ENCODE results near the gene ARRDC5. TPM values are rescaled to one million over a fixed set of nuclear protein-coding genes. Genes with fewer than 3 reads are reported as not detected.
A peak's percentile ranks its signal among the peaks of the same experiment; 100 is the strongest.

The ARRDC5 gene
- total and polyA plus RNA-seq, 2 of the 13 experiments (the other 11 are each of a cell fraction or from before 2014, with no cell fraction given) = not detected

DNA sequence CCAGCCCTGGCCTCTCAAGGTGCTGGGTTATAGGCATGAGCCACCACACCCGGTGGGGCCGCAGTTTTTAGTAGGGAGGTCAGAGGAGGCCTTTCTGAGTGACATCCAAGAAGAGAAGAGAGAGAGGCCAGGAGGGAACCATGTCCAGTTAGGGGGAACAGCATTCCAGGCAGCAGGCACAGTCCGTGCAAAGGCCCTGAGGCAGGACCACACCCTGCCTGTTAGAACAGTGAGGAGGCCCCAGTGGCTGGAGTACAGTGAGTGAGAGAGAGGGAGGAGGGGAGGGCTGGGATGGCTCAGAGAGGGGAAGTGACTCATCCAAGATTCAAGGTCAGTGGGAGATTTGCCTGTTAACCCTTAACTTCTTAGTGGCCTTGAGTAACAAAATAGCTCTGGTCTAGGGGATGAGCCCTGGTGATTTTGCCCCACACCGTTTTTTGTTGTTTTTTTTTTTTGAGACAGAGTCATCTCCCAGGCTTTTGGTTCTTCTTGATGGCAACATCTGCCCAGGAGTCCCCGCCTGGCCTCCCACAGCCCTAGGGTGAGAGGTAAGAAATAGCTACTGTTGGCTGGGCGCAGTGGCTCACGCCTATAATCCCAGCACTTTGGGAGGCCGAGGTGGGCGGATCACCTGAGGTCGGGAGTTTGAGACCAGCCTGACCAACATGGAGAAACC lies 32.5 kb downstream of the ARRDC5 start (continued):
- no peak for TF ChIP-seq NFE2 (CRISPR knock-in tag; IDR thresholded peaks at IDR 0.05)
- TF ChIP-seq ZFP82 (CRISPR knock-in tag; IDR thresholded peaks at IDR 0.05; ENCODE audit: borderline replicate concordance) = 0 out of 2 replicates have a peak, but pooled peaks have one; percentile 58
- TF ChIP-seq MAF1 (CRISPR knock-in tag; IDR thresholded peaks at IDR 0.05; ENCODE audit: borderline replicate concordance) = no peak
- 0 out of 2 replicates have a peak, but pooled peaks have one; percentile 15 for TF ChIP-seq HOXD1 (CRISPR knock-in tag; IDR thresholded peaks at IDR 0.05)
- TF ChIP-seq, protein P1, sequence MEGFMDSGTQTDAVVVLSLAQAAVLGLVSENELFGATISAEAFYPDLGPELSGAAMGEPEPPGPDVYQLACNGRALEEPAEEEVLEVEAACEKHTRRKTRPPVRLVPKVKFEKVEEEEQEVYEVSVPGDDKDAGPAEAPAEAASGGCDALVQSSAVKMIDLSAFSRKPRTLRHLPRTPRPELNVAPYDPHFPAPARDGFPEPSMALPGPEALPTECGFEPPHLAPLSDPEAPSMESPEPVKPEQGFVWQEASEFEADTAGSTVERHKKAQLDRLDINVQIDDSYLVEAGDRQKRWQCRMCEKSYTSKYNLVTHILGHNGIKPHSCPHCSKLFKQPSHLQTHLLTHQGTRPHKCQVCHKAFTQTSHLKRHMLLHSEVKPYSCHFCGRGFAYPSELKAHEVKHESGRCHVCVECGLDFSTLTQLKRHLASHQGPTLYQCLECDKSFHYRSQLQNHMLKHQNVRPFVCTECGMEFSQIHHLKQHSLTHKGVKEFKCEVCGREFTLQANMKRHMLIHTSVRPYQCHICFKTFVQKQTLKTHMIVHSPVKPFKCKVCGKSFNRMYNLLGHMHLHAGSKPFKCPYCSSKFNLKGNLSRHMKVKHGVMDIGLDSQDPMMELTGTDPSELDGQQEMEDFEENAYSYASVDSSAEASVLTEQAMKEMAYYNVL (CRISPR knock-in tag; IDR thresholded peaks at IDR 0.05; ENCODE audit: borderline replicate concordance) = peak; percentile 87; the same call in 1 of the 2 replicates
- TF ChIP-seq SP2 (CRISPR knock-in tag; IDR thresholded peaks at IDR 0.05) = peak; percentile 49
- peak; percentile 68; the same call in 1 of the 2 replicates for TF ChIP-seq MED13 (CRISPR knock-in tag; IDR thresholded peaks at IDR 0.05)
- peak; percentile 54; the same call in 1 of the 2 replicates for TF ChIP-seq KAT8 (CRISPR knock-in tag; IDR thresholded peaks at IDR 0.05)
- peak; percentile 60; the same call in 1 of the 2 replicates for TF ChIP-seq ZBTB20 (CRISPR knock-in tag; IDR thresholded peaks at IDR 0.05; ENCODE audit: borderline replicate concordance, low read depth)
- no peak for TF ChIP-seq EHMT2 (IDR thresholded peaks at IDR 0.05; ENCODE audit: borderline replicate concordance, low read depth, low read length)
- TF ChIP-seq, protein P2, sequence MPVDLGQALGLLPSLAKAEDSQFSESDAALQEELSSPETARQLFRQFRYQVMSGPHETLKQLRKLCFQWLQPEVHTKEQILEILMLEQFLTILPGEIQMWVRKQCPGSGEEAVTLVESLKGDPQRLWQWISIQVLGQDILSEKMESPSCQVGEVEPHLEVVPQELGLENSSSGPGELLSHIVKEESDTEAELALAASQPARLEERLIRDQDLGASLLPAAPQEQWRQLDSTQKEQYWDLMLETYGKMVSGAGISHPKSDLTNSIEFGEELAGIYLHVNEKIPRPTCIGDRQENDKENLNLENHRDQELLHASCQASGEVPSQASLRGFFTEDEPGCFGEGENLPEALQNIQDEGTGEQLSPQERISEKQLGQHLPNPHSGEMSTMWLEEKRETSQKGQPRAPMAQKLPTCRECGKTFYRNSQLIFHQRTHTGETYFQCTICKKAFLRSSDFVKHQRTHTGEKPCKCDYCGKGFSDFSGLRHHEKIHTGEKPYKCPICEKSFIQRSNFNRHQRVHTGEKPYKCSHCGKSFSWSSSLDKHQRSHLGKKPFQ (CRISPR knock-in tag; IDR thresholded peaks at IDR 0.05; ENCODE audit: insufficient replicate concordance) = peak; percentile 96
- no peak for TF ChIP-seq ZFAT (CRISPR knock-in tag; conservative IDR thresholded peaks at IDR 0.05)
- TF ChIP-seq, protein P3, sequence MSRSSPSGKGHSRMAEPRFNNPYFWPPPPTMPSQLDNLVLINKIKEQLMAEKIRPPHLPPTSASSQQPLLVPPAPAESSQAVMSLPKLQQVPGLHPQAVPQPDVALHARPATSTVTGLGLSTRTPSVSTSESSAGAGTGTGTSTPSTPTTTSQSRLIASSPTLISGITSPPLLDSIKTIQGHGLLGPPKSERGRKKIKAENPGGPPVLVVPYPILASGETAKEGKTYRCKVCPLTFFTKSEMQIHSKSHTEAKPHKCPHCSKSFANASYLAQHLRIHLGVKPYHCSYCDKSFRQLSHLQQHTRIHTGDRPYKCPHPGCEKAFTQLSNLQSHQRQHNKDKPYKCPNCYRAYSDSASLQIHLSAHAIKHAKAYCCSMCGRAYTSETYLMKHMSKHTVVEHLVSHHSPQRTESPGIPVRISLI (CRISPR knock-in tag; IDR thresholded peaks at IDR 0.05; ENCODE audit: borderline replicate concordance) = peak; percentile 91
- TF ChIP-seq ATF7-NPFF (CRISPR knock-in tag; IDR thresholded peaks at IDR 0.05; ENCODE audit: low read depth) = no peak
- TF ChIP-seq ZNF3 (CRISPR knock-in tag; IDR thresholded peaks at IDR 0.05) = peak; percentile 98
- no peak for TF ChIP-seq ZNF44 (CRISPR knock-in tag; IDR thresholded peaks at IDR 0.05)
- peak; percentile 23; the same call in 1 of the 2 replicates for TF ChIP-seq NFIC (IDR thresholded peaks at IDR 0.05; ENCODE audit: low read length)
- no peak for TF ChIP-seq HOXA7 (CRISPR knock-in tag; IDR thresholded peaks at IDR 0.05)
- no peak for TF ChIP-seq ZNF367 (CRISPR knock-in tag; IDR thresholded peaks at IDR 0.05; ENCODE audit: borderline replicate concordance)
- TF ChIP-seq, protein P4, sequence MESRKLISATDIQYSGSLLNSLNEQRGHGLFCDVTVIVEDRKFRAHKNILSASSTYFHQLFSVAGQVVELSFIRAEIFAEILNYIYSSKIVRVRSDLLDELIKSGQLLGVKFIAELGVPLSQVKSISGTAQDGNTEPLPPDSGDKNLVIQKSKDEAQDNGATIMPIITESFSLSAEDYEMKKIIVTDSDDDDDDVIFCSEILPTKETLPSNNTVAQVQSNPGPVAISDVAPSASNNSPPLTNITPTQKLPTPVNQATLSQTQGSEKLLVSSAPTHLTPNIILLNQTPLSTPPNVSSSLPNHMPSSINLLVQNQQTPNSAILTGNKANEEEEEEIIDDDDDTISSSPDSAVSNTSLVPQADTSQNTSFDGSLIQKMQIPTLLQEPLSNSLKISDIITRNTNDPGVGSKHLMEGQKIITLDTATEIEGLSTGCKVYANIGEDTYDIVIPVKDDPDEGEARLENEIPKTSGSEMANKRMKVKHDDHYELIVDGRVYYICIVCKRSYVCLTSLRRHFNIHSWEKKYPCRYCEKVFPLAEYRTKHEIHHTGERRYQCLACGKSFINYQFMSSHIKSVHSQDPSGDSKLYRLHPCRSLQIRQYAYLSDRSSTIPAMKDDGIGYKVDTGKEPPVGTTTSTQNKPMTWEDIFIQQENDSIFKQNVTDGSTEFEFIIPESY (CRISPR knock-in tag; IDR thresholded peaks at IDR 0.05) = peak; percentile 77
- no peak for TF ChIP-seq FOXK2 (IDR thresholded peaks at IDR 0.05)
- TF ChIP-seq EEA1 (CRISPR knock-in tag; IDR thresholded peaks at IDR 0.05; ENCODE audit: borderline replicate concordance) = no peak
